Activated T-cell treated with anti-CD3 and anti-CD28 coated beads, Interleukin-2, amount 50 U/mL, for 72 hours (primary cell): ENCODE measurements around the gene ATXN7L3B. TPM values are rescaled to one million over a fixed set of nuclear protein-coding genes. Genes with fewer than 3 reads are reported as not detected.
A peak's percentile ranks its signal among the peaks of the same experiment; 100 is the strongest.

ENCODE experiments used
- ATAC-seq, 2 donors: fragments of 150-1000 bp; cut with Tn5 transposase; replicated peaks in 1 of 2; 2 replicates each; pipeline ENCODE4 v1.10.0; 2021; ENCODE audit warnings: moderate library complexity in 2 of 2, mild to moderate bottlenecking in 1 of 2
- DNase-seq, 2 donors: peaks; one replicate each; pipeline ENCODE4 v3.0.0; 2021 to 2022; ENCODE audit warnings: mixed read lengths in 1 of 2
- H3K27ac Mint-ChIP-seq: one replicate; pipeline ENCODE4 v1.8.0; 2022; ENCODE audit warnings: mild to moderate bottlenecking, moderate library complexity, mixed read lengths
- H3K27me3 Mint-ChIP-seq: one replicate; pipeline ENCODE4 v1.8.0; 2022; ENCODE audit warnings: low read depth, mixed read lengths
- H3K36me3 Mint-ChIP-seq, 2 donors: one replicate each; pipeline ENCODE4 v1.8.0; 2022; ENCODE audit warnings: mixed read lengths in 2 of 2, mild to moderate bottlenecking in 1 of 2; ENCODE audit not compliant: insufficient read depth in 2 of 2
- H3K4me1 Mint-ChIP-seq: one replicate; pipeline ENCODE4 v1.8.0; 2022; ENCODE audit warnings: low read depth, mixed read lengths
- H3K4me3 Mint-ChIP-seq, 2 donors: one replicate each; pipeline ENCODE4 v1.8.0; 2022; ENCODE audit warnings: mild to moderate bottlenecking in 2 of 2, mixed read lengths in 2 of 2, moderate library complexity in 2 of 2
- H3K9me3 Mint-ChIP-seq, 2 donors: one replicate each; pipeline ENCODE4 v1.8.0; 2022; ENCODE audit warnings: mixed read lengths in 2 of 2
- total RNA-seq, 2 donors: library from RNA; stranded (reverse); gene quantifications; one replicate each; pipeline ENCODE4 v1.2.3, GENCODE V29; 2022

Gene ATXN7L3B
- total RNA-seq, 2 donors from 2014 or later = 25.6 to 28.8 TPM

DNA sequence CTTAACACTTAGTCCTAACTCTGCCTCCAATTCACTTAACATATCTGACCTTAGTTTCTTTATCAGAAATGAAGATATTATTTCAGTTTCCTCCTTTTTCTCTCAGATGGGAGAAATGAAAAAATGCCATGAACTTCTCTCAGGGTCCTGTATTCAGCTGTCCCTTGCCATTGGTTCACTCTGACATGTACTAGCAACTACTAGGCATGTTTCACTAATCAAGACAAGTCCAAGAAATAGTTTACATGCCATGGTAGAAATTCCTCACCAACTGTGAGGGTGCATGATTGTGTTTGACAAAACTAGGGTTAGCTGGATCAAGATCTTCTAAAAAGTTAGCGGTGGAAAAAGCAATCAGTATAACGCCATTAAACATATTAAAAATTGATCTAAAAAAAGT, 7.0 kb upstream of the ATXN7L3B start:
- H3K27ac Mint-ChIP-seq = no peak overlapping the region
- H3K4me3 Mint-ChIP-seq = no peak overlapping the region
- DNase-seq (no peak), ATAC-seq (no peak)
- H3K36me3 Mint-ChIP-seq = no peaks in the 10 kb centered on the region
- peaks cover 5% of the 10 kb centered on the region for H3K27me3 Mint-ChIP-seq
- peaks cover 3% of the 10 kb centered on the region for H3K4me1 Mint-ChIP-seq
- H3K9me3 Mint-ChIP-seq = no peaks in the 10 kb centered on the region

DNA sequence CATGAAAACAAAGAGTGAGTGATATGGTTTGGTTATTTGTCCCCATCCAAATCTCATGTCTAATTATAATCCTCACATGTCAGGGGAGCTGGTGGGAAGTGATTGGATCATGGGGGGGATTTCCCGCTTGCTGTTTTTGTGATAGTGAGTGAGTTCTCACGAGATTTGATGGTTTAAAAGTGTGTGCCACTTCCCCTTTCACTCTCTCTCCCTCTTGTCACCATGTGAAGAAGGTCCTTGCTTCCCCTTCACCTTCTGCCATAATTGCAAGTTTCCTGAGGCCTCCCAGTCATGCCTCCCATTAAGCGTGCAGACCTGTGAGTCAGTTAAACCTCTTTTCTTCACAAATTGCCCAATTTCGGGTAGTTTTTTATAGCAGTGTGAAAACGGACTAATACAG, 2.1 kb upstream of the ATXN7L3B start:
- ATAC-seq (no peak), DNase-seq (no peak)
- Mint-ChIP-seq H3K4me1 (peaks cover 40% of the 10 kb centered on the region), H3K36me3 (peaks cover 7 to 22% of the 10 kb centered on the region in 2 donors), H3K9me3 (no peaks in the 10 kb centered on the region), H3K27me3 (no peaks in the 10 kb centered on the region), H3K4me3 (peak overlapping the region in 1 of 2 donors; percentile 8), H3K27ac (no peak overlapping the region)

DNA sequence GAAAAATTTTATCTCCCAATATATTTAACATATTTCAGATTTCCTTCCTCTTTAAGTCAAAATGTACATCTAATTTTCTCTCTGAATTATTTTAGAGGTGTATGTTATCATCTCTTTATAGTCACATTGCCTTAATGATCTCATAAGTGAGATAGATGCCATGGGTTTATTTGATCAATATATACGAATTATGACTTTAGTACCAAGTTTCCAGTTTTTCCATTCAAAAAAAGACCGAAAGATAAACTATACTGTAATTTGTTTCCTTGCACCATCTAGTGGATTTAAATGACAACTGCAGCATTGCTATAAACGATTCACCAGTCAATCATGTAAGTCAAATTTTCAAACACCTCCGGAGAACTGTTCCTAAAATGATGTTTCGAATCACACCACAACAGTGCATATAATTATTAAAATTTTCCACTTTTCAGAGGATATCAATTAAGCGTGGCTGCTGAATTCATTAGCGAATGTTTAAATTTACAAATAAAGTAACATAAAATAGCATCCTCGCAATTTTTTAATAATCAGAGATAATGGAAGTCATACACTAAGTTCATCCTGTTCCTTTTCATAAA, 419 bp upstream of the ATXN7L3B start:
- Mint-ChIP-seq H3K36me3 (peaks cover 8 to 28% of the 10 kb centered on the region in 2 donors), H3K4me3 (peak overlapping the region; percentile 95 to 99), H3K4me1 (peaks cover 57% of the 10 kb centered on the region), H3K9me3 (no peaks in the 10 kb centered on the region), H3K27ac (peak overlapping the region; percentile 99), H3K27me3 (no peaks in the 10 kb centered on the region)
- peak; percentile 62 to 70 for ATAC-seq
- DNase-seq = no peak

DNA sequence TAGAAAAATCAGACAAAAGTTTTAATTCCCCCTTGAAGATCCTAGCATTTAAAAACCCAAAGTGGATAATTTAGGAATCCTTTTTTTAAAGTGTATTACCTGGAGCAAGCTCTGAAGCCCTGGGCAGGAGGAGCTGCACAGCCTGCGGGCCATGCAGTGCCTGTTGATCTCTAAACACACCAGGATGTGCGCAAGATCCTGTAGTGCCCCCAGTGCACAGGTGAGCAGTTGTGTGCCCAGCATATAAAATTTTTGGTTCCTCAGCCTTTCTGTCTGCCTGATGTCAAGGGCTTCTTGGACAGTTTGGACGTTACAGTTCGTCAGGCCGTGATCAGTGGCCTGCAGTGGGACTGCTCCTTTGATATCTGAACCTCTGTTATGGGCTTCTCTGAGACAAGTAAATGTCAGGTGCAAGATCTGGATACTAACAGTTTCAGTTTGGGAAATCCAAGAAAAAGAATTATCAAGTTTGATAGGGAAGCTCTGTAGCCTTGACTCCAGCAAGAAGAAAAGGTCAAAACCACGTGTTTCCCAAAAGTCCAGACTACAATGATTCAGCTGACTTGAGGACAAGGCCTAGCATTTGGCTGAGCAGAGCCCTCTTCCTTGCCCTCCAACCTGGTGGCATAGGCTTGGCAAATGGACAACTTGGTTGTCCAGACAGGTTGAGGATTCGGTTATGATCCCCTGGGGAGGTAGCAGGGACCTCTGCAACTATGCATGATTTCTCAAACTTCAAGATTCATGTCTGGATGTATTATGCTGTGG, 1.0 kb downstream of the ATXN7L3B start:
- peaks cover 8 to 34% of the 10 kb centered on the region in 2 donors for H3K36me3 Mint-ChIP-seq
- ATAC-seq = peak in 1 of 2 donors; percentile 32
- no peaks in the 10 kb centered on the region for H3K9me3 Mint-ChIP-seq
- H3K27me3 Mint-ChIP-seq = no peaks in the 10 kb centered on the region
- H3K4me1 Mint-ChIP-seq = peaks cover 62% of the 10 kb centered on the region
- peak overlapping the region; percentile 99 for H3K27ac Mint-ChIP-seq
- peak; percentile 28 to 29 for DNase-seq
- peak overlapping the region; percentile 95 to 99 for H3K4me3 Mint-ChIP-seq

DNA sequence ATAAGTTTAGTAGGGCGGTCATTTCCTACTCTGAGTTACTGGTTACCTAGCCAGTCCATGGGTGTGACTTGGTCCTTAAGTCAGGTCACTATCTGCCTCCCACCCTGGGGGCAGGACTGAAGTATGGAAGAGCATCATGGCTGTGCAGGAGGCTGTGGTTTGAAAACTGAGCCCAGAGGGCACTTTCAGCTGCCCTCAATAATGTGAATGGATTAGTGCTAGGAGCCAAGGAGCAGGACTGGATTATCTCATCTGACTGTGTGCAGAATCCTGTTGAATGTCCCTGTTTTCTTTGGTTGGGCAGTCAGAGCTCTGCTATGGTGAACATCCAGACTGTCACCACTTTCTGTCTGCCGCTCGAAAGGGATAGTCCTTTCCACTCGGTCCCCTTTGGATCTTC, 1.6 kb downstream of the ATXN7L3B start:
- ATAC-seq = no peak
- H3K9me3 Mint-ChIP-seq = no peaks in the 10 kb centered on the region
- DNase-seq = no peak
- H3K27ac Mint-ChIP-seq = peak overlapping the region; percentile 99
- H3K4me1 Mint-ChIP-seq = peaks cover 62% of the 10 kb centered on the region
- peaks cover 8 to 34% of the 10 kb centered on the region in 2 donors for H3K36me3 Mint-ChIP-seq
- H3K27me3 Mint-ChIP-seq = no peaks in the 10 kb centered on the region
- peak overlapping the region; percentile 95 to 99 for H3K4me3 Mint-ChIP-seq

DNA sequence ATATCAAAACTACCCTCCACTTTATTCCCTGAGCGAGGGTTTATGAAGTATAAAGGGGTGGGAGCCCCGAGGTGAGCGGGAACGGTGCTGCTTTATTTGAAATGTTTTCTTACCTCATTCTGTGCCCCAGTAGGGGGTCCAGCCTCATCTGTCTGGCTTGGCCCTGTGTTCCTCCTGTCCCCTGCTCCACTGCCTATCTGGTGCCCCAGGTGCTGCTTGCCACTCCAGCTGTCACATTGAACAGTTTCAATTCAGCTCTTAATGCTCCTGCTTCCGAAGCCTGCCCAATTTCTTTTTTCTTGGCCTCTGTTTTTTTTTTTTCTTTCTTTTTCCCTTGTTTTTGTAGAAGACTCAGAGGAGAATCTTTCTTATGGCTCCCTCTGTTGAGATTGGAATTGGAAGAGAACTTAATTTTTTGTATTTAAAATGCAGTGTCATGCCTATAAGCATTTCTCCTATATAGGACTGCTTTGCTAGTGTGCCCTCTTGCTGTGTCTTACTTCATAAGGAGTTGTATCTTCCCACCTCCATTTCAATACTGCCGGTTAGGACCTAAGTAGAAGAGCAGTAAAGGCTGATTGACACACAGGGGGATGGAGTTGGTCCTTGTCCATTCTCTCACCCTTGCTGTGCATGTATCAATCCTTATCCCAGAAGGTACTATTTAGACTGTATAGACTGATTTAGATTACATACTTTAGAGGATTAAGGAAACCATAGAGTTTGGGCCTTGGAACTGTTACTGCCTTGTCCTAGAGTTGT, 2.3 kb downstream of the ATXN7L3B start:
- DNase-seq = no peak
- Mint-ChIP-seq H3K4me1 (peaks cover 62% of the 10 kb centered on the region), H3K36me3 (peaks cover 8 to 34% of the 10 kb centered on the region in 2 donors), H3K9me3 (no peaks in the 10 kb centered on the region), H3K4me3 (peak overlapping the region; percentile 95 to 99), H3K27ac (peak overlapping the region; percentile 99), H3K27me3 (no peaks in the 10 kb centered on the region)
- ATAC-seq = no peak

DNA sequence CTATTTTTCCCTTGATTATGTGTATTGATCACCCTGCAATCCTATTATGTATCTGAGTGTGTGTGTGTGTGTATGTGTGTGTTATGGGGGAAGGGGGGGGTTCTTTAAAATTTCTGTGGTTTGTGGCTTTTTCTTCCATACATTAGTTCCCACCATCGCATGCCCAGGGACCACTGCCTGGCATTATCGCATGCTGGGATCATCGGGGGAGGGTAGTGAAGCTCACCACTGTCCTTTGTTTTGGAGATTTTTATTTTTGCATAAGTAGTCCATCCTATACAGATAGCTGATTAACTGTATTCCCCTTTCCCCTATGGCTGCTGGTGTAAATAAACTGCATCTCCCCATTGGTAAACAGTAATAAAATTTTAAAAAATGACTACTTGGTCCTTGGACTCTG, 3.4 kb downstream of the ATXN7L3B start:
- Mint-ChIP-seq H3K36me3 (peaks cover 8 to 34% of the 10 kb centered on the region in 2 donors), H3K27ac (peak overlapping the region; percentile 86), H3K27me3 (no peaks in the 10 kb centered on the region), H3K4me3 (peak overlapping the region; percentile 95 to 99), H3K4me1 (peaks cover 57% of the 10 kb centered on the region), H3K9me3 (no peaks in the 10 kb centered on the region)
- ATAC-seq (no peak), DNase-seq (no peak)

DNA sequence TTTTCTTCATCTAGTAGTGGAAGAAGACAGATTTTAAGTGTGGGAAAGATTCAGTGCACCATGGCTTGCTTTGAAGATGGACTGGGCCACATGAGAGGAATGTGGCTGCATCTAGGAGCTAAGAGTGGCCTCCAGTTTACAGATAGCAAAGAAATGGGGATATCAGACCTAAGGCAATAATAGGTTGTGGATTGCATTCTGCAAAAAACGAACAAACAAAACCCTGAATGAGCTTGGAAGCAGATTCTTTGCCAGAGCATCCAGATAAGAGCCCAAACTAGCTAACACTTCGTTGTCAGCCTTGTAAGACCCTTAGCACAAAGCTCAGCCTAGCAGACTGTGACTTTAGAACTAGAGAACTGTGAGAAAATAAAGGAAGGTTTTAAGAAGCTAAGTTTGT, 9.6 kb downstream of the ATXN7L3B start:
- Mint-ChIP-seq H3K36me3 (peaks cover 0 to 6% of the 10 kb centered on the region in 2 donors), H3K27me3 (no peaks in the 10 kb centered on the region), H3K4me1 (peaks cover 5% of the 10 kb centered on the region), H3K9me3 (no peaks in the 10 kb centered on the region), H3K4me3 (no peak overlapping the region), H3K27ac (peak overlapping the region; percentile 15)
- DNase-seq (no peak), ATAC-seq (no peak)

DNA sequence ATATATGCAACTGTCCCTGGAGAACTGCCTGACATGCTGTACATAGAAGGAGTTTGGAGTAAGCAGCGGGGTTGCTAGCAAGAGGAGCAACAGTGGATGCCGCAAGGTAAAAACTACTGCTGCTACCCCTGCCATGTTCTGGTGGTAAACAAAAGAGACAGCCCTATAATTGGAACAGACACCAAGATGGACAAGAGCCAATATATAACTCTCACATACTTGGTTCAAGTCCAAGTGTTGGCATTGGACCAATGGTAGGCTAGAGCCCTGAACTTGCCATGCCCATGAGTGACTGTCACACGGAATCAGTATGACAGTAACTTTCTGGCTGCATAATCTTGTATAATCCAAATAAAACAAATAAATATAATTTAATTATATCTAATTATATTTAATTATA, 13.7 kb downstream of the ATXN7L3B start:
- H3K36me3 Mint-ChIP-seq = no peaks in the 10 kb centered on the region
- H3K27me3 Mint-ChIP-seq = no peaks in the 10 kb centered on the region
- no peak overlapping the region for H3K4me3 Mint-ChIP-seq
- ATAC-seq (no peak), DNase-seq (no peak)
- no peaks in the 10 kb centered on the region for H3K4me1 Mint-ChIP-seq
- no peak overlapping the region for H3K27ac Mint-ChIP-seq
- no peaks in the 10 kb centered on the region for H3K9me3 Mint-ChIP-seq

DNA sequence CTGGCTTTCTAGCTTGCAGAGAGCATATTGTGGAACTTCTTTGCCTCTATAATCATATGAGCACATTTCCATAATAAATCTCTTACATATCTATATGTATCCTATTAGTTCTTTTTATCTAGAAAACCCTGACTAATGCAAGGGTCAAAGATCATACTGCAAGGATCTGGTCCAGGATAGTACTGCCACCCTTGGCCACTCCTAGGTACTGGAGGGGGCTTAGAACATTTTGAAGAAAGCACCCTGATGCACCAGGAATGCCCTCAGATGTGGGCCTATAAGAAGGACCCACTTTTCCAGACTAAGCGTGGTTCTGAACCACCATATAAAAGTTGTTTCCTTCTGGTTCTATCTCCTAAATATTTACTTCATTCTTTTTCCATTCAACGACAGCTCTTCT, 14.6 kb downstream of the ATXN7L3B start:
- ATAC-seq = no peak
- H3K27ac Mint-ChIP-seq = no peak overlapping the region
- H3K36me3 Mint-ChIP-seq = no peaks in the 10 kb centered on the region
- no peaks in the 10 kb centered on the region for H3K9me3 Mint-ChIP-seq
- H3K27me3 Mint-ChIP-seq = no peaks in the 10 kb centered on the region
- no peak for DNase-seq
- no peaks in the 10 kb centered on the region for H3K4me1 Mint-ChIP-seq
- no peak overlapping the region for H3K4me3 Mint-ChIP-seq

DNA sequence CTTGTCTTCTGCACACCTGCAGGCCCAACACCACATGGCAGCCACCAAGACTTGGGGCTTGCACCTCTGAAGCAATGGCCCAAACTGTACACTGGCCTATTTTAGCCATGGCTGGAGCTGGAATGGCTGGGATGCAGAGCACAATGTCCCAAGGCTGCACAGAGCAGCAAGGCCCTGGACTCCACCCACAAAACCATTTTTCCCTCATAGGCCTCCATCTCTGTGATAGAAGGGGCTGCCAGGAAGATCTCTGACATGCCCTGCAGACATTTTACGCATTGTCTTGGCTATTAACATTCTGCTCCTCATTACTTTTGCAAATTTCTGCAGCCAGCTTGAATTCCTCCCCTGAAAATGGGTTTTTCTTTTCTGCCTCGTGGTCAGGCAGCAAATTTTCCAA, 22.1 kb downstream of the ATXN7L3B start:
- ATAC-seq (no peak), DNase-seq (no peak)
- Mint-ChIP-seq H3K4me3 (no peak overlapping the region), H3K4me1 (no peaks in the 10 kb centered on the region), H3K27ac (no peak overlapping the region), H3K9me3 (peaks cover 0 to 2% of the 10 kb centered on the region in 2 donors), H3K36me3 (no peaks in the 10 kb centered on the region), H3K27me3 (no peaks in the 10 kb centered on the region)

DNA sequence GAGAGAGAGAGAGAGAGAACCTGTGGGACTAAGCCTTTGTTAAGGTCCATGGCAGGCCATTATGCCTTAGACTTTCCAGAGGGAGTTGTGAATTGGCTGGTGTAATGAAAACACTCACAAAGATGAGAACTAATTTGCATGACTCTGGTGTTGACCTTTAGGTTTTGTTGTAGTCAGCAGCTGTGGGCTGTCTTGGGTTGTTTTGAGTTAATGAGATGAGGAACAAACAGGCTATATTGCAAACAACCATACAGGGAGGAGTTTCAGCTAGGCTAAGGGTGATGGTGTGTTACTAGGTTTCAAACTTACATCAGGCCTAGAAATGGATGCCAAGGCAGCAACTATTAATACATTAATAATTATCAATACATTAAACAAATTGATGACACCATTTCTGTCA, 26.3 kb downstream of the ATXN7L3B start:
- H3K4me1 Mint-ChIP-seq = no peaks in the 10 kb centered on the region
- no peak overlapping the region for H3K4me3 Mint-ChIP-seq
- ATAC-seq = no peak
- no peaks in the 10 kb centered on the region for H3K36me3 Mint-ChIP-seq
- no peak for DNase-seq
- peaks cover 0 to 2% of the 10 kb centered on the region in 2 donors for H3K9me3 Mint-ChIP-seq
- H3K27ac Mint-ChIP-seq = no peak overlapping the region
- H3K27me3 Mint-ChIP-seq = no peaks in the 10 kb centered on the region

DNA sequence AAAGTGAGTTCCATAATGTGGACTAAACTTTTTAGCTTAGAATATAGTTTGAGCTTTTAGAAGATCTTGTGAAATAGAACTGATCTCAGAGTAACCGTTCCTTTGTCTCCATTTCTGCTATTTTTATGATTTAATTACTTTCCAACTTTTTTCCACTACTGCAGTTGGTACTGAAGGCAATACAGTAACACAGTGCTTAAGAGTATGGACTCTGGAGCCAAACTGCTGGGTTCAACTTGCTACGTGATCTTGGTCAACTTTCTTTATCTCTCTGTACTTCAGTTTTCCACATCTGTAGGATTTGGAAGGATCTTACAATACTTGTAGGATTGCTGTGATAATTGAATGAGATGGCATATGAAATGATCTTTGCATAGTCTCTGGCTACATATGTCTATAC, 40.9 kb downstream of the ATXN7L3B start:
- peaks cover 18% of the 10 kb centered on the region for H3K27me3 Mint-ChIP-seq
- no peak for ATAC-seq
- H3K4me3 Mint-ChIP-seq = no peak overlapping the region
- peaks cover 0 to 2% of the 10 kb centered on the region in 2 donors for H3K9me3 Mint-ChIP-seq
- H3K36me3 Mint-ChIP-seq = no peaks in the 10 kb centered on the region
- no peaks in the 10 kb centered on the region for H3K4me1 Mint-ChIP-seq
- DNase-seq = no peak
- H3K27ac Mint-ChIP-seq = no peak overlapping the region
